ENCODE data around the gene NLRP9.
"Not testable (repeated sequence)": the region's sequence is repeated elsewhere in the genome, so short reads cannot be mapped to it uniquely, and the experiment has no call there.

DNA sequence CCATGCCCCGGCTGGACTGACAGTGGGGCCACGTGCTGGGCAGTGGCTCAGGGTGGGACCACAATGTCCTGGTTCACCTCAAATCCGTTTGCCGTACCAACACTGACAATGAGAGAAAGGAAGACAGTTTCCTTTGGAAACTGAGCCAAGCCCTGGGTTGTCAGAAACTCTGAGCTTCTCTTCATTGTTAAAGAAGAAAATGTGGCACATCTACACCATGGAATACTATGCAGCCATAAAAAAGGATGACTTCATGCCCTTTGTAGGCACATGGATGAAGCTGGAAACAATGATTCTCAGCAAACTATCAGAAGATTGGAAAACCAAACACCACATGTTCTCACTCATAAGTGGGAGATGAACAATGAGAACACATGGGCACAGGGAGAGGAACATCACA, 18.6 kb upstream of the NLRP9 start:
- TF ChIP-seq CTCF (IDR thresholded peaks at IDR 0.05); ZFX (IDR thresholded peaks at IDR 0.05; ENCODE audit: borderline replicate concordance): not testable (repeated sequence)

All from 22Rv1 (cell line).